Fibroblast of lung (primary cell): Measurements from ENCODE around the gene PHC2.

Experiments used
- EZH2 ChIP-seq: IDR thresholded peaks from 2 replicates; pipeline ENCODE4 v1.5.1; 2012; ENCODE audit warnings: low read length, control low read depth, mild to moderate bottlenecking; ENCODE audit errors: missing control alignments
- TF ChIP-seq, protein P1 (sequence below), 2 donors: IDR thresholded peaks in 1 of 2; conservative IDR thresholded peaks in 1 of 2; 1 replicate in 1 of 2; 2 replicates in 1 of 2; pipeline ENCODE4 v1.5.1; 2011 to 2012; ENCODE audit warnings: low read length in 2 of 2, control low read depth in 1 of 2, inconsistent platforms in 1 of 2, low read depth in 1 of 2, mild to moderate bottlenecking in 1 of 2

DNA sequence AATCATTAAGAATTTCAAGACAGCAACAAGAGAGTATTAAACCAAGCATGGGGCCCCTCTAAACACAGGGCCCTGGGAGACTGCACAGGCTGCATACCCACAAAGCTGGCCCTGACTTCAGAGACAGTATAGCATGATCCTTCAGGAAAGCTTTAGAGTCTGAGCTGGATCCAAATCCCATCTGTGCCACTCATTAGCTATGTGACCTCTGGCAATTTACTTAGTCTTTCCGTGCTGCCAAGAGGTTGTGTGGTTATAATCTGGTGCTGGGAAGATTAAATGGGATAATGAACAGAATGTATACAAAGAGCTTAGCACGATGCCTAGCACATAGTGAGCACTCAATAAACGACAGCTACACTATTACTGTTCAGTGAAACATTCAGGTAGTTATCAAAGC is 4.0 kb downstream of the PHC2 start:
- TF ChIP-seq, protein P1, sequence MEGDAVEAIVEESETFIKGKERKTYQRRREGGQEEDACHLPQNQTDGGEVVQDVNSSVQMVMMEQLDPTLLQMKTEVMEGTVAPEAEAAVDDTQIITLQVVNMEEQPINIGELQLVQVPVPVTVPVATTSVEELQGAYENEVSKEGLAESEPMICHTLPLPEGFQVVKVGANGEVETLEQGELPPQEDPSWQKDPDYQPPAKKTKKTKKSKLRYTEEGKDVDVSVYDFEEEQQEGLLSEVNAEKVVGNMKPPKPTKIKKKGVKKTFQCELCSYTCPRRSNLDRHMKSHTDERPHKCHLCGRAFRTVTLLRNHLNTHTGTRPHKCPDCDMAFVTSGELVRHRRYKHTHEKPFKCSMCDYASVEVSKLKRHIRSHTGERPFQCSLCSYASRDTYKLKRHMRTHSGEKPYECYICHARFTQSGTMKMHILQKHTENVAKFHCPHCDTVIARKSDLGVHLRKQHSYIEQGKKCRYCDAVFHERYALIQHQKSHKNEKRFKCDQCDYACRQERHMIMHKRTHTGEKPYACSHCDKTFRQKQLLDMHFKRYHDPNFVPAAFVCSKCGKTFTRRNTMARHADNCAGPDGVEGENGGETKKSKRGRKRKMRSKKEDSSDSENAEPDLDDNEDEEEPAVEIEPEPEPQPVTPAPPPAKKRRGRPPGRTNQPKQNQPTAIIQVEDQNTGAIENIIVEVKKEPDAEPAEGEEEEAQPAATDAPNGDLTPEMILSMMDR (conservative IDR thresholded peaks at IDR 0.05 in 1 of 2, IDR thresholded peaks at IDR 0.05 in 1 of 2; ENCODE audit: low read depth in 1 of 2, low read length in 2 of 2): no peak
- no peak for TF ChIP-seq EZH2
